Measurements from ENCODE around the gene POLR2J3.
"Not testable (repeated sequence)": the region's sequence is repeated elsewhere in the genome, so short reads cannot be mapped to it uniquely, and the experiment has no call there.

POLR2J3 gene

DNA sequence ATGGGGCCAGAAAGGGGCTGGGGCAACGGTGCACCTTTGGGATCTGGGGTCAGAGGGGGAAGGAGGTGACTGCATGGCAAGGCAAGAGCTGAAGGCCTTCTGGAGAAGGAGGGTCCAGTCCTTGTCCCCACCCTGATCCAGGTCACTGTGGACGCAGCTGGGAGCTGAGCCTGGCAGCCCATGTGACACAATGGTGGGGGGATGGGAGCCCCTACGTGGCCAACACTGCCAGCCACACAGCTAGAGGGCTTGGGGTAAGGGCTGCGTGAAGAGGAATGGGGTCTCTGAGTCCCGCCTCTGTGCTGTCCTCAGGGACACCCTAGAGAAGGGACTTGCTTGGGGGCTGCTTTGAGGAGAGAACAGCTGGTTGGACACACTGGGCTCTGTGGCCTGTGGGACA lies 9.3 kb upstream of the POLR2J3 start:
- not testable (repeated sequence) for DNase-seq

- DNase-seq, result not testable (repeated sequence)
These were observed 6.1 kb upstream of the POLR2J3 start for GRCh38 chr7:102578486-102578885.

GRCh38 chr7:102577315-102578240 lies 5.2 kb upstream of the POLR2J3 start:
- DNase-seq, result not testable (repeated sequence)

DNA sequence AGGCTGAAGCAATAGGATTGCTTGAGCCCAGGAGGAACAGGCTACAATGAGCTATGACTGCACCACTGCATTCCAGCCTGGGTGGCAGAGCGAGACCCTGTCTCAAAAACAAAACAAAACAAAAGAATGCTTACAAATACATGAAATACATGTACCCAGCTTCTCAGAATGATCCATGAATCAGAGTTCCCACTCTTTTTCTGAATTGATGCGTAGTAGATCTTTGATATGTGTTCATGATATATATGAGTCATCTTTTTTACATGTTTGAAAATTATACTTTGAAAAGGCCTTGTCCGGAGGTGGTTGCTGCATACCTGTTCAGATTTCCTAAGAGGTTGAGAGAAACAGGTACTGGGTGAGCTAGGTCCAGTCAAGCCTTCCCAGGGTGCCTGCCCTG lies 4.0 kb upstream of the POLR2J3 start:
- not testable (repeated sequence) for DNase-seq

DNA sequence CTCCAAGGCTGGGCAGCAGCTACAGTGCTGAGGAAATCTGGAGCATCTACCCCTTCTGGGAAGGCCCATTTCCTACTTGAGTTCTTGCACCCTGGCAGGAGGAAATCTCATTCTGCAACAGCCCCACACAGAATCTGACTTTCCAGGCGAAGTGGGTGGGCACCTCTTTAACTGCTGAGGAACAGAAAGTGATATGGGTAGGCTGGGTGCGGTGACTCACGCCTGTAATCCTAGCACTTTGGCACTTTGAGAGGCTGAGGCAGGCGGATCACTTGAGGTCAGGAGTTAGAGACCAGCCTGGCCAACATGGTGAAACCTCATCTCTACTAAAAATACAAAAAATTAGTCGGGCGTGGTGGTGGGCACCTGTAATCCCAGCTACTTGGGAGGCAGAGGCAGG lies 2.2 kb upstream of the POLR2J3 start:
- not testable (repeated sequence) for DNase-seq

DNA sequence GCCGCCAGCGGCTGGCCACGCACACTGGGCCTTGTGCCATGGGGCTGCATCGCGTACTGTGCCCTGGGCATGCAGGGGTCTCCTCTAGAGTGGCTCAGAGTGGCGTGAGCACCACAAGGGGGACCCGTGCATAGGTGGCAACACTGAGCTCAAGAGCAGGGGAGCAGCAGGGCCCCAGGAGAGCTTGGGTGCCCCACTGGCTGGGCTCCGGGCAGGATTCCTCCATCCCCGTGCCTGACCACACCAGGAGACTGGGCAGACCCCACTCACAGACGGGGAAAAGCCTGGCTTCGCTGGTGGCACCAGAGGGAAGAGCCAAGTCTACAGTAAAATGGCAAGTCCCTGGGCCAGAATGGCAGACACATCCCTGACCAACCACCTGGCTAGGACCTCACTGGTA lies 3.8 kb downstream of the POLR2J3 start:
- not testable (repeated sequence) for DNase-seq

DNA sequence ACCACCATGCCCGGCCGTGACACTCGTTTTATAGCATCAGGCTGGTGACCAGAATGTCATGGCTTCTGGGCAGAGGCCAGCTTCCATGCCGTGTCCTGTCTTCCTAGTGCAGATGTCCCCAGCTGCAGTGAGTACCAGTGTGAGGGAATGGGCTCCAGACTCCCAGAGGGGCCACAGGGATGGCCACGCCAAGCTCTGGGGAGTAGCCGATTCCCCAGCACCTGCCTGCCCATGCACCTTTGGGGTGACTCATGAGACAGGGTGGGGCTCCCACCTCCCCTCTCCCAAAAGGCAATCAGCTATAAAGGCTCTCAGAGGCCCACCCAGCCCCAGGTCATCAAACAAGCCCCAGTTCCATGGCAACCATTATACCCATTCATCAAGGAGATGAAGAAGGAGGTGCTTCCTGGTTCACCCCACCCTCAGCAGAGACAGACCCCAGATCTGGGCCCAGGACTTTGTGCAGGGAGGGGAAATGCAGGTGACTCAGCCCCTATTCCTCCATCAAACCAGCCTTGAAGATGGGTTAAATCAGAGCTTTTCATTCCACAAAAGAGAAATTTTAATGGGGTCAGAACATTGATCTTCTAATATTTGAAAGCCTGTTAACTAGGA lies 21.5 kb downstream of the POLR2J3 start, which contains the start of gene SPDYE2:
TSS of gene SPDYE2 (plus strand) at position 419 of the 615 bp plus-strand sequence. CDS start 2,030 bp downstream, outside the sequence.
- DNase-seq, result not testable (repeated sequence)

GRCh38 chr7:102546353-102546752 lies 26.0 kb downstream of the POLR2J3 start:
- not testable (repeated sequence) for DNase-seq

DNA sequence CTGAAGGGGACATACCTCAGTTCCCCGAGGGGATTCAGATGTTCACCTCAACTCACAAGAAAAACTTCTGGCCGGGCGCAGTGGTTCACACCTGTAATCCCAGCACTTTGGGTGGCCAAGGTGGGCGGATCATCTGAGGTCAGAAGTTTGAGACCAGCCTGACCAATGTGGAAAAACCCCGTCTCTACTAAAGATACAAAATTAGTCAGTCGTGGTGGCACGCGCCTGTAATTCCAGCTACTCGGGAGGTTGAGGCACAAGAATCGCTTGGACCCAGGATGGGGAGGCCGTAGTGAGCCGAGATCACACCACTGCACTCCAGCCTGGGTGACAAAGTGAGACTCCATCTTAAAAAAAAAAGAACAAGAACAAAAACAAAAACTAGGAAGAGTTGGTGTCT lies 27.1 kb downstream of the POLR2J3 start:
- not testable (repeated sequence) for DNase-seq

GRCh38 chr7:102544372-102544771 lies 28.0 kb downstream of the POLR2J3 start:
- not testable (repeated sequence) for DNase-seq

DNA sequence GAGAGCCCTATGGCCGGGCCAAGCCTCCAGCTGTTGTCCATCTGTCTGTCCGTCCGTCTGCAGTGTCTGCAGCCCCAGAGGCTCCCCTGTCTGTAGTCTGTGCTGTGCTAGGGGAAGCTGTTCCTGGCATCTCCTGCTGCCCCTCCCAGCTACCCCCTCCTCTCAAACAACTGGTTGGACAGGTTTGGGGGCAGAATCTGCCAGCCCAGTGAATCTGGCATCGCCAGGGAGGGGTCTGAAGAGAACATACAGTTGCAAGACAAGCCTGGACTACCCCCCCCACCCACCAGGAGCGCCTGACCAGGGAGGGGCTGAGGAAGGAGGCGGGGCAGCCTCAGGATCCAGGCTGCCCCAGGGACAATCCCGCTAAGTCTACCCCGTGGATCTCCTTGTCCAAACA lies 28.8 kb downstream of the POLR2J3 start, which contains the start of gene UPK3BL2:
TSS of gene UPK3BL2 (minus strand) at position 101 of the 400 bp plus-strand sequence. CDS start at position 41, 60 bp downstream.
- DNase-seq, result not testable (repeated sequence)

GRCh38 chr7:102542771-102543170 lies 29.6 kb downstream of the POLR2J3 start:
- DNase-seq, result not testable (repeated sequence)

- not testable (repeated sequence) for DNase-seq
These were observed 30.3 kb downstream of the POLR2J3 start for GRCh38 chr7:102542083-102542482.

GRCh38 chr7:102540604-102541003 lies 31.8 kb downstream of the POLR2J3 start:
- DNase-seq, result not testable (repeated sequence)

GRCh38 chr7:102535062-102535615 lies 37.2 kb downstream of the POLR2J3 start:
- not testable (repeated sequence) for DNase-seq

DNA sequence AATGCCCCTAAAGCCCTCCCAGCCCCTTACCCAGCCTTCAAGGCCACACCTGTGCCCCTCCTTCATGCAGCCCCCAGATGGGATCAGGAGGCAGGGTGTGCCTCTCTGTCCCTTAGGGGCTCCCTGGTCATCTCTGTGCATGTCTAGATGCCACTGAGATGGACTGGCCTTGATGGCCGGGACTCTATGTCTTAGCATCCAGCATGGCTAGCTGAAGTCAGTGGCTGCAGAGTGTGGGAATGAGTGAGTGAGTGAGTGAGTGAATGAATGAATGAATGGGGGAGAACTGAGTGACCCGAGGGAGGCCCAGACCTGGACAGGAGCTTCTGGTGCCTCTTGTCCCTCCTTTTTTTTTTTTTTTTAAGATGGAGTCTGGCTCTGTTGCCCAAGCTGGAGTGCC lies 40.3 kb downstream of the POLR2J3 start:
- DNase-seq, result not testable (repeated sequence)

GRCh38 chr7:102531583-102531982 lies 40.8 kb downstream of the POLR2J3 start:
- not testable (repeated sequence) for DNase-seq

DNA sequence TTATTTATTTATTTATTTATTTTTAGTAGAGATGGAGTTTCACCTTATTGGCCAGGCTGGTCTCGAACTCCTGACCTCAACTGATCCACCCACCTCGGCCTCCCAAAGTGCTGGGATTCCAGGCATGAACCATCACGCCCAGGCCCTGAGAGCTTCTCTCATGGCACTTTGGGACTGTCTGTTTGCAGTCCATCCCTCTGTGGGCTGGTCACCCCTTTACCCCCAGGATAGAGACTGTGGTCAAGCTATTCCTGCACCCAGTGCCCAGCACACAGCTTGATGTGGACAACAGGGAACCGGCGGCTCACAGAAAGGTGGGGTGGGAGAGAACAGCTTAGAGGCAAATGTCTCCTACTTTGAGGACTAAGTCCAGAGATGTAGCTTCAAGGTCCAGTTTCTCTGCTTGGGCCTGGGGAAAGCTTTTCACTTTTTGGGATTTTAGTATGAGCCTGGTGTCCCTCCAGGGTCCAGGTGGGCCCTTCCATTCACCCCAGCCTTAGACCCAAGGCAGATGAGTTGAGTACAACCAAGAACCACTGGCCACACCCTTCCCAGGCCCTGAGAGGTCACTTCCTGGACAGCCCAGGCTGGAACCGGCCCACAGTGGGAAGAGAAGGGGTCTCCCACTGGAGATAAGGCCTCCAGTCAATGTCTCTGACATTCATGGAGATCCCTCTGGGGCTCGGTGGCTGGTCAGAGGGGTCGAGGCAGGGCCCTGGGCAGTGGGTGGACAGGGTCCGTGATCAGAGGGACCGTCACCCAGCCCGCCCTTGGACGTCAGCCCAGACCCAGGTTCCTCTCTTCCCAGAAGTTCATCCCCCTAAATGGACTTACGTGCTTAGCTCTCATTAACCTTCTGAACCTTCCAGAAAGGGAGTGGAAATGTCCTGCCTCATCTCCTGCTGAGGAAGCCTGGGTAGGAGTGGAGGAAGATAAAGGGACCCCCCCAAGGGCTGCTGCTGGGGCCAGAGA lies 44.3 kb downstream of the POLR2J3 start:
- DNase-seq, result not testable (repeated sequence)

DNA sequence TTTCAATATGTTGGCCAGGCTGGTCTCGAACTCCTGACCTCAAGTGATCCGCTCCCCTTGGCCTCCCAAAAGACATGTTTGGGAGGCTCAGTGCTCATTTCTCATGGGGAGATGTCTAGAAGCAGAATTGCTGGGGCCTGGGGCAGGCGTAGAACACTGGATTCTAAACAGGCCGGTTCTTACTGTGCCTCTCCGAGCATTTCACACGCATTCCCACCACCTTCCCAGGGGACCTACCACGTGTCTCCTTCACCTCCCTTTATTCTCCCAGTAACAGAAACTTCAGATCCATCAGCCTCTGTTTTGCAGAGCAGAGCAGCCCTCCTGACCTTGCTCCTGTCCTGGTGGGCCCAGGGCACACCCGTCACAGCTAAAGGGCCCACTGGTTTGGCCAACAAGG lies 45.2 kb downstream of the POLR2J3 start:
- DNase-seq, result not testable (repeated sequence)

- DNase-seq, result not testable (repeated sequence)
These were observed 47.6 kb downstream of the POLR2J3 start for GRCh38 chr7:102524803-102525202.

DNA sequence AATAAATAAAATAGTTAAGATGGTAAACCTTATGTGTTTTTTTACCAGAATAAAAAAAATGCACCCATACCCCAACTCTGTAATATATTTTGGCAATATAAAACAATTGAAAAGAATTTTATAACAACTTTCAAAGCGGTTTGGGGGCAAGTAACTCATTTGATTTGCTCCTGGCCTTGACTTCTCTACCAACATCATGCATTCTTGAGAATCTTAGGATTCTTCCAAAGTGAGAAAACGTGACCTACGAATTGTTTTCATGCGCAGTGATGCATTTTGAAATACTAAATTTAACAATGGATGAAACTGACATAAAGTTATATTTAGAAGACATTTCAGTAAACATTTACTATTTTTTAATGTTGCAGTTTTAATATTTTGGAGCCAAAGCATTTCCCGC lies 51.6 kb downstream of the POLR2J3 start:
- DNase-seq, result not testable (repeated sequence)

Measured in CD4-positive, alpha-beta T cell treated with Interleukin-4 for 4 hours (primary cell).